ENCODE data around the gene CNIH4. TPM values are rescaled to one million over a fixed set of nuclear protein-coding genes. Genes with fewer than 3 reads are reported as not detected.

CNIH4 gene
- total RNA-seq, 2 donors from 2014 or later, result 31.0 to 55.5 TPM

DNA sequence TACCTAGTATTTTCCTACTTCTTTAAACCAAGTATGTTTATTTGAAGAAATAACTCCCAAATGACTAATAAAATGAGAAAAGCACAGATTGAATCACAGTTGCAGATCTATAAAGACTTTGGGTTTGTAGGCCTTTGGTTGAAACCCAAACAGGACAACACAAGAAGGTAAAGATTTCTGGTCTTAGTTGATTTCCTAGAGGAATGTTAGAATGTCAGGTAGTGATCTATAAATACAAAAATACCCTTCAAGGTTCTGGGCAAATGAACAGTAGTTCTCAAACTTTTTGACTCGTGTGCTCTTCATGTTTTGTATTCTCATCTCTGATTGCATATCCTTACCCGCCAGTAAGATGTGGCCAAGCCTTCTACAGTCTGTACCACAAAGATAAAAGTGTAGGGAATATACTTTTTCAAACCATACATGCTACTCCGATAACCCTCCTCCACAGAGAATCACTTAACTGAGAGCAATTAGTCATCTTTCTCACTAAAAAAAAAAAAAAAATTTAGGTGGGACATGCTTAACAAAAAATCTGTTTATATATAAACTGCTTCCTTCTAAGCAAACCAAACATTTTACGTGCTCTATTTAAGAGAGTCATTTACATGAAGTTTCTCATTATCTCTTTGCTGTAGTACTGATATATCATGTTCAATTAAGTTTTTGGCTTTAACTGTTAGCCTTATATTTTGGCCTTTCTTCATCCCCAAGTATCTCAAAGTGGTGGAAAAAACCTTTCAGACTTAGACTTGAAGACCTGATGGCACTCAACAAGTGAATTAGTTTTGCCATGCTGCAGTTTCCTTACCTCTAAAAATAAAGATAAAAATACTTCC, 36.0 kb downstream of the CNIH4 start:
- ATAC-seq (ENCODE audit: insufficient number of reproducible peaks, low FRiP score, low read depth) (no peak), DNase-seq (ENCODE audit: low spot score) (no peak)
- no peak overlapping the region for H3K27ac ChIP-seq
- no peaks in the 10 kb centered on the region for H3K27me3 ChIP-seq (replicated peaks; ENCODE audit: insufficient read depth)
- no peaks in the 10 kb centered on the region for H3K4me1 ChIP-seq (ENCODE audit: control insufficient read depth in 1 of 2, low read depth in 2 of 2)
- H3K9me3 ChIP-seq, result no peaks in the 10 kb centered on the region
- peaks cover 46% of the 10 kb centered on the region for H3K36me3 ChIP-seq
- TF ChIP-seq, protein P1, sequence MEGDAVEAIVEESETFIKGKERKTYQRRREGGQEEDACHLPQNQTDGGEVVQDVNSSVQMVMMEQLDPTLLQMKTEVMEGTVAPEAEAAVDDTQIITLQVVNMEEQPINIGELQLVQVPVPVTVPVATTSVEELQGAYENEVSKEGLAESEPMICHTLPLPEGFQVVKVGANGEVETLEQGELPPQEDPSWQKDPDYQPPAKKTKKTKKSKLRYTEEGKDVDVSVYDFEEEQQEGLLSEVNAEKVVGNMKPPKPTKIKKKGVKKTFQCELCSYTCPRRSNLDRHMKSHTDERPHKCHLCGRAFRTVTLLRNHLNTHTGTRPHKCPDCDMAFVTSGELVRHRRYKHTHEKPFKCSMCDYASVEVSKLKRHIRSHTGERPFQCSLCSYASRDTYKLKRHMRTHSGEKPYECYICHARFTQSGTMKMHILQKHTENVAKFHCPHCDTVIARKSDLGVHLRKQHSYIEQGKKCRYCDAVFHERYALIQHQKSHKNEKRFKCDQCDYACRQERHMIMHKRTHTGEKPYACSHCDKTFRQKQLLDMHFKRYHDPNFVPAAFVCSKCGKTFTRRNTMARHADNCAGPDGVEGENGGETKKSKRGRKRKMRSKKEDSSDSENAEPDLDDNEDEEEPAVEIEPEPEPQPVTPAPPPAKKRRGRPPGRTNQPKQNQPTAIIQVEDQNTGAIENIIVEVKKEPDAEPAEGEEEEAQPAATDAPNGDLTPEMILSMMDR (IDR thresholded peaks at IDR 0.05), result no peak
- H3K4me3 ChIP-seq, result no peak overlapping the region

GRCh38 chr1:224393294-224393693, 36.6 kb downstream of the CNIH4 start:
- ATAC-seq (ENCODE audit: insufficient number of reproducible peaks, low FRiP score, low read depth) (no peak), DNase-seq (ENCODE audit: low spot score) (no peak)
- H3K27me3 ChIP-seq (replicated peaks; ENCODE audit: insufficient read depth), result no peaks in the 10 kb centered on the region
- H3K27ac ChIP-seq, result no peak overlapping the region
- no peaks in the 10 kb centered on the region for H3K4me1 ChIP-seq (ENCODE audit: control insufficient read depth in 1 of 2, low read depth in 2 of 2)
- TF ChIP-seq, protein P1 (IDR thresholded peaks at IDR 0.05), result no peak
- no peaks in the 10 kb centered on the region for H3K9me3 ChIP-seq
- no peak overlapping the region for H3K4me3 ChIP-seq
- peaks cover 52% of the 10 kb centered on the region for H3K36me3 ChIP-seq

DNA sequence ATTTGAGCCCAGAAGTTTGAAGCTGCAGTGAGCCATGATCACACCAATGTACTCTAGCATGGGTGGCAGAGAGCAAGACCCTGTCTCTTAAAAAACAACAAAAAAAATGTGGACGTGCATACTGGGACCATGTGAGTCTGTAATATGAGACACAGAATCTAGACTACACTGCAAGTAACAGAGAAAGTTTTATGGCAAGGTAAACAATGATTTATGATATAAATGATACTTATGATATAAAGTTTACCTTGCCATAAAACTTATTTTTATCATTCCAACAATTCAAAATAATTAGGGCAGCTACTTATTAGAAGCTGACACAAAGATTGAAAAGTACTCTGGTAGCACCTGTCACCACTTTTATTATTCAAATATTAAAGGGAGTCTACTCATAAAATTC, 43.2 kb downstream of the CNIH4 start:
- H3K9me3 ChIP-seq, result no peaks in the 10 kb centered on the region
- DNase-seq (ENCODE audit: low spot score) (no peak), ATAC-seq (ENCODE audit: insufficient number of reproducible peaks, low FRiP score, low read depth) (no peak)
- H3K4me3 ChIP-seq, result no peak overlapping the region
- peaks cover 59% of the 10 kb centered on the region for H3K36me3 ChIP-seq
- H3K27me3 ChIP-seq (replicated peaks; ENCODE audit: insufficient read depth), result no peaks in the 10 kb centered on the region
- TF ChIP-seq, protein P1 (IDR thresholded peaks at IDR 0.05), result no peak
- H3K27ac ChIP-seq, result no peak overlapping the region
- H3K4me1 ChIP-seq (ENCODE audit: control insufficient read depth in 1 of 2, low read depth in 2 of 2), result no peaks in the 10 kb centered on the region

- ATAC-seq (ENCODE audit: insufficient number of reproducible peaks, low FRiP score, low read depth) (no peak), DNase-seq (ENCODE audit: low spot score) (no peak)
- Histone ChIP-seq H3K27me3 (replicated peaks; ENCODE audit: insufficient read depth) (no peaks in the 10 kb centered on the region), H3K27ac (no peak overlapping the region), H3K4me3 (no peak overlapping the region), H3K9me3 (no peaks in the 10 kb centered on the region), H3K36me3 (peaks cover 62% of the 10 kb centered on the region), H3K4me1 (ENCODE audit: control insufficient read depth in 1 of 2, low read depth in 2 of 2) (peaks cover 0 to 11% of the 10 kb centered on the region in 2 donors)
- TF ChIP-seq, protein P1 (IDR thresholded peaks at IDR 0.05), result no peak
These were observed 45.9 kb downstream of the CNIH4 start for GRCh38 chr1:224402472-224403036.

DNA sequence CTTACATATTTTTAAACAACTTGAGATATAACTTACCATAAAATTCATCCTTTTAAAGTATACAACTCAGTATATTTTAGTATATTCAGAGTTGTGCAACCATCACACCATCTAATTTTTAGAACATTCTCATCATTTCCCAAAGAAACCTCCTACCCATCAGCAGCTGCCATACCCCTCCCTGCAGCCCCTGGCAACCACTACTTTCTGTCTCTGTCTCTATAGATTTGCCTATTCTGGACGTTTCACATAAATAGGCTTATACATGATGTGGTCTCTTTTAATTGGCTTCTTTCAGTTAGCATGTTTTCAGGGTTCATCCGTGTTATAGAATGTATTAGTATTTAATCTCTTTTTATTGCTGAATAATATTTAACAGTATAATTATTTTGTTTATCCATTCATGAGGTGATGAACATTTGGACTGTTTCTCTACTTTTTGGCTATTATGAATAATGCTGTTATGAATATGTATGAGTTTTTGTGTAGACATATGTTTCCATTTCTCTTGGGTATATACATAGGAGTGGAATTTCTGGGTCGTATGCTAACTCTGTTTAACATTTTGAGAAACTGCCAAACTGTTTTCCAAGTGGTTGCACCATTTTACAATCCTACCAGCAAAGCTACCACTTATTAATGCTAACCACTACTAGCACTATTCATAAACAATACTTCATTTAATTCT, 48.4 kb downstream of the CNIH4 start:
- peaks cover 53% of the 10 kb centered on the region for H3K36me3 ChIP-seq
- ATAC-seq (ENCODE audit: insufficient number of reproducible peaks, low FRiP score, low read depth) (no peak), DNase-seq (ENCODE audit: low spot score) (no peak)

More for the DNA sequence above, 48.4 kb downstream of the CNIH4 start:
- Histone ChIP-seq H3K9me3 (no peaks in the 10 kb centered on the region), H3K27me3 (replicated peaks; ENCODE audit: insufficient read depth) (no peaks in the 10 kb centered on the region), H3K4me3 (no peak overlapping the region), H3K4me1 (ENCODE audit: control insufficient read depth in 1 of 2, low read depth in 2 of 2) (peaks cover 0 to 19% of the 10 kb centered on the region in 2 donors), H3K27ac (no peak overlapping the region)
- TF ChIP-seq, protein P1 (IDR thresholded peaks at IDR 0.05), result no peak

All from thoracic aorta (tissue), 2 donors.